ENCODE data around the gene JARID2.

JARID2 gene

GRCh38 chr6:15474196-15474595 lies 228.3 kb downstream of the JARID2 start:
- TF ChIP-seq CTCF (IDR thresholded peaks at IDR 0.05; ENCODE audit: low read depth, low read length), result no peak
- no peak overlapping the region for H3K4me3 ChIP-seq (ENCODE audit: low read depth, low read length)

- no peak overlapping the region for H3K4me3 ChIP-seq (ENCODE audit: low read depth, low read length)
- no peak for TF ChIP-seq CTCF (IDR thresholded peaks at IDR 0.05; ENCODE audit: low read depth, low read length)
These were observed 229.4 kb downstream of the JARID2 start for GRCh38 chr6:15475261-15475660.

GRCh38 chr6:15475872-15476271 lies 230.0 kb downstream of the JARID2 start:
- H3K4me3 ChIP-seq (ENCODE audit: low read depth, low read length), result no peak overlapping the region
- TF ChIP-seq CTCF (IDR thresholded peaks at IDR 0.05; ENCODE audit: low read depth, low read length), result no peak

- TF ChIP-seq CTCF (IDR thresholded peaks at IDR 0.05; ENCODE audit: low read depth, low read length), result no peak
- no peak overlapping the region for H3K4me3 ChIP-seq (ENCODE audit: low read depth, low read length)
These were observed 230.9 kb downstream of the JARID2 start for GRCh38 chr6:15476631-15477380.

GRCh38 chr6:15477746-15478145 lies 231.9 kb downstream of the JARID2 start:
- H3K4me3 ChIP-seq (ENCODE audit: low read depth, low read length), result no peak overlapping the region
- no peak for TF ChIP-seq CTCF (IDR thresholded peaks at IDR 0.05; ENCODE audit: low read depth, low read length)

GRCh38 chr6:15479761-15480160 lies 233.9 kb downstream of the JARID2 start:
- TF ChIP-seq CTCF (IDR thresholded peaks at IDR 0.05; ENCODE audit: low read depth, low read length), result no peak
- no peak overlapping the region for H3K4me3 ChIP-seq (ENCODE audit: low read depth, low read length)

- no peak for TF ChIP-seq CTCF (IDR thresholded peaks at IDR 0.05; ENCODE audit: low read depth, low read length)
- H3K4me3 ChIP-seq (ENCODE audit: low read depth, low read length), result no peak overlapping the region
These were observed 234.7 kb downstream of the JARID2 start for GRCh38 chr6:15480525-15480924.
